ENCODE results near the gene SUGCT. TPM values are rescaled to one million over a fixed set of nuclear protein-coding genes. Genes with fewer than 3 reads are reported as not detected.

SUGCT gene
- total RNA-seq, 6 donors from 2014 or later, result 1.4 to 3.1 (median 1.7) TPM; not detected in 1

DNA sequence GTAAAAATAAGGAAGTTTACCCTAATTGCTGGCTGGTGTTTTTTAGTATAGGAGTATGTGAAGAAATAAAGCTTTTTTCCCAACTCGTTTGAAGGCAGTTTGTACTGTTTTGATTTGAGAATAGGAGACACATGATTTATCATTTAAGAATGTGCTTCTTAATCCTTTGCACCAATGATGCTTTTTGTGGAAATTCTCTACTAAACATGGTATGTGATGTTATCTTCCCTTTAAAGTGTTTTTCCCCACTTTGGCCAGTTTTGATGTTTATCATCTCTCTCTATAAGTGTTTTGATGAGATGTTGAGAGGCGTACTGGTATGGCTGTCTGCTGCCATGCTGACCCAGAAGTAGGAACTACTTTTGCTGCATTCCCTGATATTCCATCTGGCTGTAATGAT lies 85.1 kb downstream of the SUGCT start:
- whole genome bisulfite sequencing, 2 donors, result 61 to 67% methylated on average over 2 of the region's 2 CpGs
- Histone ChIP-seq H3K27me3 (no peaks in the 10 kb centered on the region), H3K27ac (no peak overlapping the region), H3K36me3 (no peaks in the 10 kb centered on the region), H3K4me1 (no peaks in the 10 kb centered on the region), H3K9me3 (peaks cover 0 to 3% (median 0%) of the 10 kb centered on the region in 4 donors), H3K4me3 (no peak overlapping the region)
- ATAC-seq (ENCODE audit: low FRiP score in 2 of 2), result no peak
- TF ChIP-seq EP300 (IDR thresholded peaks at IDR 0.05), result no peak
- TF ChIP-seq POLR2AphosphoS5 (IDR thresholded peaks at IDR 0.05), result no peak
- TF ChIP-seq, protein P1, sequence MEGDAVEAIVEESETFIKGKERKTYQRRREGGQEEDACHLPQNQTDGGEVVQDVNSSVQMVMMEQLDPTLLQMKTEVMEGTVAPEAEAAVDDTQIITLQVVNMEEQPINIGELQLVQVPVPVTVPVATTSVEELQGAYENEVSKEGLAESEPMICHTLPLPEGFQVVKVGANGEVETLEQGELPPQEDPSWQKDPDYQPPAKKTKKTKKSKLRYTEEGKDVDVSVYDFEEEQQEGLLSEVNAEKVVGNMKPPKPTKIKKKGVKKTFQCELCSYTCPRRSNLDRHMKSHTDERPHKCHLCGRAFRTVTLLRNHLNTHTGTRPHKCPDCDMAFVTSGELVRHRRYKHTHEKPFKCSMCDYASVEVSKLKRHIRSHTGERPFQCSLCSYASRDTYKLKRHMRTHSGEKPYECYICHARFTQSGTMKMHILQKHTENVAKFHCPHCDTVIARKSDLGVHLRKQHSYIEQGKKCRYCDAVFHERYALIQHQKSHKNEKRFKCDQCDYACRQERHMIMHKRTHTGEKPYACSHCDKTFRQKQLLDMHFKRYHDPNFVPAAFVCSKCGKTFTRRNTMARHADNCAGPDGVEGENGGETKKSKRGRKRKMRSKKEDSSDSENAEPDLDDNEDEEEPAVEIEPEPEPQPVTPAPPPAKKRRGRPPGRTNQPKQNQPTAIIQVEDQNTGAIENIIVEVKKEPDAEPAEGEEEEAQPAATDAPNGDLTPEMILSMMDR (IDR thresholded peaks at IDR 0.05), result no peak
- TF ChIP-seq POLR2A (IDR thresholded peaks at IDR 0.05), result no peak
- DNase-seq, result no peak

DNA sequence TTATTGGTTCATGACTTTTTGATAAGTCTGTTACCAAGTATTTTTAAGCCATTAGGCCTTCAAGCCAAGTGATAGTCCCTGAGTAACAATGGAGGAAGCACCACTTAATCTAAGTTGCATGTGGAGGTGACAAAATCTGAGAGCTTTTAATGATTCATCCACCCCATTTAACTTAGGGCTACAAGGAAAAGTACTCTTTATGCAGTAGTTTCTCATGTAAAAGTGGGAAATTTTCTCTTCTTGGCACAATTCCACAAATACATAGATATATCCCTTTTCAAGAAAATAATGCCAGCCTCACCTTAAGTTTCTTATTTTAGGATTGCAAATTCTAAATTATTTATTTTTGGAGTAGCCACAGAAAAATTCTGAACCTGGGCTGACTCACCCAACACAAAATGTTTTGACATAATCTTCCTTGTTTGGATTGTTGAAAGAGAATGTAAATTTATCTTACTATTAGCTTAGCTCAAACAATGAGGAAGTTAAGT lies 85.7 kb downstream of the SUGCT start:
- no peak for TF ChIP-seq EP300 (IDR thresholded peaks at IDR 0.05)
- TF ChIP-seq, protein P1 (IDR thresholded peaks at IDR 0.05), result no peak
- TF ChIP-seq POLR2A (IDR thresholded peaks at IDR 0.05), result no peak
- no peak for TF ChIP-seq POLR2AphosphoS5 (IDR thresholded peaks at IDR 0.05)
- Histone ChIP-seq H3K27ac (no peak overlapping the region), H3K27me3 (no peaks in the 10 kb centered on the region), H3K36me3 (no peaks in the 10 kb centered on the region), H3K4me1 (no peaks in the 10 kb centered on the region), H3K9me3 (peaks cover 0 to 3% (median 0%) of the 10 kb centered on the region in 4 donors), H3K4me3 (no peak overlapping the region)
- ATAC-seq (ENCODE audit: low FRiP score in 2 of 2), result no peak
- DNase-seq, result no peak

- WGBS, 2 donors, result 69 to 87% methylated on average over 2 of the region's 2 CpGs
- no peaks in the 10 kb centered on the region for H3K27me3 ChIP-seq
- peaks cover 0 to 3% (median 0%) of the 10 kb centered on the region in 4 donors for H3K9me3 ChIP-seq
- TF ChIP-seq, protein P1 (IDR thresholded peaks at IDR 0.05), result no peak
- TF ChIP-seq EP300 (IDR thresholded peaks at IDR 0.05) (peak in 2 of 4 donors; percentile 7 to 16), POLR2A (IDR thresholded peaks at IDR 0.05) (no peak)
- H3K36me3 ChIP-seq, result no peaks in the 10 kb centered on the region
- ATAC-seq (ENCODE audit: low FRiP score in 2 of 2) (peak; percentile 57), DNase-seq (peak in 1 of 2 donors; percentile 31)
- H3K4me1 ChIP-seq, result no peaks in the 10 kb centered on the region
- H3K4me3 ChIP-seq, result no peak overlapping the region
- H3K27ac ChIP-seq, result peak overlapping the region in 1 of 4 donors; percentile 15
These were observed 87.0 kb downstream of the SUGCT start for GRCh38 chr7:40221836-40222235.

GRCh38 chr7:40223451-40224127 lies 88.8 kb downstream of the SUGCT start:
- H3K4me1 ChIP-seq, result no peaks in the 10 kb centered on the region
- no peak for ATAC-seq (ENCODE audit: low FRiP score in 2 of 2)
- DNase-seq, result no peak
- TF ChIP-seq EP300 (IDR thresholded peaks at IDR 0.05), result no peak
- no peak for TF ChIP-seq POLR2AphosphoS5 (IDR thresholded peaks at IDR 0.05)
- no peak for TF ChIP-seq POLR2A (IDR thresholded peaks at IDR 0.05)
- TF ChIP-seq, protein P1 (IDR thresholded peaks at IDR 0.05), result no peak
- no peaks in the 10 kb centered on the region for H3K36me3 ChIP-seq
- H3K27ac ChIP-seq, result no peak overlapping the region
- 83% methylated on average over 2 of the region's 2 CpGs for WGBS, 2 donors
- H3K4me3 ChIP-seq, result no peak overlapping the region
- H3K9me3 ChIP-seq, result no peaks in the 10 kb centered on the region
- H3K27me3 ChIP-seq, result no peaks in the 10 kb centered on the region

DNA sequence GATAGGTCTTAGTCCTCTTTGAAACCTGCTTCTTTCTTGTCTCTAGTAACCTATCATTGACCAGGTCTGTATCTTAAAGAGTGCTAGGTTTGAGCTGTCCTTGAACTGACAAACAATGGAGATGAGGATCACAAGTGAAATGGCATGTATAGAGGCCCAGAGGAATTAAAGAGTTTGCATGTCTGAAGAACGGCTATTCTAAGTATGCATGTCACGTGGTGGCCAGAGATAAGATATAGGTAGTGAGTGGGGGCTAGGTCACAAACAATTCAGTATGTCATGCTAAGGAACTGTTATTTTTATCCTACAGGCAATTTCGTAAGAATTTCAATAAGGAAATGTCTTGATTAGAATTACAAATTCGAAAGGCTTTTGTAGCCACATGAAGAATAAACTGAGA lies 95.3 kb downstream of the SUGCT start:
- no peaks in the 10 kb centered on the region for H3K27me3 ChIP-seq
- no peak for ATAC-seq (ENCODE audit: low FRiP score in 2 of 2)
- WGBS, 2 donors, result 57 to 63% methylated on average over 4 of the region's 4 CpGs
- no peak overlapping the region for H3K27ac ChIP-seq
- no peaks in the 10 kb centered on the region for H3K9me3 ChIP-seq
- H3K4me1 ChIP-seq, result no peaks in the 10 kb centered on the region
- no peak overlapping the region for H3K4me3 ChIP-seq
- DNase-seq, result no peak
- no peak for TF ChIP-seq POLR2AphosphoS5 (IDR thresholded peaks at IDR 0.05)
- TF ChIP-seq EP300 (IDR thresholded peaks at IDR 0.05), result no peak
- TF ChIP-seq, protein P1 (IDR thresholded peaks at IDR 0.05), result no peak
- no peak for TF ChIP-seq POLR2A (IDR thresholded peaks at IDR 0.05)
- H3K36me3 ChIP-seq, result no peaks in the 10 kb centered on the region
